ENCODE results near the gene PDE9A. TPM values are rescaled to one million over a fixed set of nuclear protein-coding genes. Genes with fewer than 3 reads are reported as not detected.

Gene PDE9A
- total and polyA plus RNA-seq, 2 experiments from 2014 or later = 26.5 to 31.1 TPM

DNA sequence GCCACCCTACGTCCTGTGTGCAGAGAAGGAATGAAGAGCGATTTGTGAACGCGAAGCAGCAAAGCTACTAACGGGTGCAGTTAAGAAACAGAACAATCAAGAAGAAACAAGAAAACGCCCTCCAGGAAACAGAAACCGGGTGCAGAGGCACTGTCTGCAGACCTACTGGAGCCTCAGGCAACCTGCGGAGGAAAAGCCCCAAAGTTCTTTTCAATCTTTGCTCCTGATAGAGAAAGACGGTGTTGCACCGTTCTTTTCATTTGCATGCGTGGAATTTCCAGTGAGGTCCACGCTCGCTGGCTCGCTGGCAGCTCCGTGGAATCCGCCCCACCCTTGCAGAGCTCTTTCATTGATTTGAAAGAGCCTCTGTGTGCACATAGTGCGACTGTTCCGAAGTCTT is 37.0 kb upstream of the PDE9A start:
- no peak overlapping the region for H3K4me3 Mint-ChIP-seq
- Histone ChIP-seq H3K4me2 (no peak overlapping the region), H3K4me1 (ENCODE audit: insufficient read depth) (no peaks in the 10 kb centered on the region), H3K4me3 (no peak overlapping the region), H3K27me3 (ENCODE audit: insufficient read depth) (no peaks in the 10 kb centered on the region), H3K36me3 (ENCODE audit: insufficient read depth) (no peaks in the 10 kb centered on the region), H3K9me2 (ENCODE audit: insufficient read depth) (no peaks in the 10 kb centered on the region), H3K79me2 (replicated peaks; ENCODE audit: insufficient read depth) (no peaks in the 10 kb centered on the region), H4K20me1 (replicated peaks; ENCODE audit: insufficient read depth) (no peaks in the 10 kb centered on the region), H3K27ac (ENCODE audit: low read depth) (peak overlapping the region; percentile 55; the same call in 1 of the 2 replicates), H2AFZ (0 out of 2 replicates have a peak overlapping the region, but pooled peaks have one; percentile 56), H3F3A (replicated peaks; ENCODE audit: low read depth) (0 out of 2 replicates have a peak, but pooled peaks cover 3% of the 10 kb centered on the region)
- H3K27me3 Mint-ChIP-seq (ENCODE audit: insufficient read depth, low read depth, poor library complexity) = peaks cover 10% of the 10 kb centered on the region
- H3K36me3 Mint-ChIP-seq (ENCODE audit: low read depth) = no peaks in the 10 kb centered on the region
- H3K27ac Mint-ChIP-seq = no peak overlapping the region
- DNase-seq (ENCODE audit: low spot score) (no peak), ATAC-seq (no peak)
- TF ChIP-seq EZH2 (IDR thresholded peaks at IDR 0.05; ENCODE audit: low read depth, unreplicated experiment) (no peak), JUNB (IDR thresholded peaks at IDR 0.05; ENCODE audit: unreplicated experiment) (no peak), STAT1 (IDR thresholded peaks at IDR 0.05; ENCODE audit: unreplicated experiment) (no peak), ZNF331 (CRISPR knock-in tag; IDR thresholded peaks at IDR 0.05; ENCODE audit: low read depth) (no peak), POLR2AphosphoS5 (IDR thresholded peaks at IDR 0.05; ENCODE audit: low read depth) (no peak), ZNF114 (CRISPR knock-in tag; IDR thresholded peaks at IDR 0.05) (no peak), ETS1 (IDR thresholded peaks at IDR 0.05) (no peak), NANOG (IDR thresholded peaks at IDR 0.05; ENCODE audit: borderline replicate concordance) (no peak), EZH2phosphoT487 (IDR thresholded peaks at IDR 0.05; ENCODE audit: unreplicated experiment) (no peak)
- TF ChIP-seq, protein P1, sequence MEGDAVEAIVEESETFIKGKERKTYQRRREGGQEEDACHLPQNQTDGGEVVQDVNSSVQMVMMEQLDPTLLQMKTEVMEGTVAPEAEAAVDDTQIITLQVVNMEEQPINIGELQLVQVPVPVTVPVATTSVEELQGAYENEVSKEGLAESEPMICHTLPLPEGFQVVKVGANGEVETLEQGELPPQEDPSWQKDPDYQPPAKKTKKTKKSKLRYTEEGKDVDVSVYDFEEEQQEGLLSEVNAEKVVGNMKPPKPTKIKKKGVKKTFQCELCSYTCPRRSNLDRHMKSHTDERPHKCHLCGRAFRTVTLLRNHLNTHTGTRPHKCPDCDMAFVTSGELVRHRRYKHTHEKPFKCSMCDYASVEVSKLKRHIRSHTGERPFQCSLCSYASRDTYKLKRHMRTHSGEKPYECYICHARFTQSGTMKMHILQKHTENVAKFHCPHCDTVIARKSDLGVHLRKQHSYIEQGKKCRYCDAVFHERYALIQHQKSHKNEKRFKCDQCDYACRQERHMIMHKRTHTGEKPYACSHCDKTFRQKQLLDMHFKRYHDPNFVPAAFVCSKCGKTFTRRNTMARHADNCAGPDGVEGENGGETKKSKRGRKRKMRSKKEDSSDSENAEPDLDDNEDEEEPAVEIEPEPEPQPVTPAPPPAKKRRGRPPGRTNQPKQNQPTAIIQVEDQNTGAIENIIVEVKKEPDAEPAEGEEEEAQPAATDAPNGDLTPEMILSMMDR (conservative IDR thresholded peaks at IDR 0.05; ENCODE audit: low read depth in 2 of 2) = no peak
- TF ChIP-seq, protein P2, sequence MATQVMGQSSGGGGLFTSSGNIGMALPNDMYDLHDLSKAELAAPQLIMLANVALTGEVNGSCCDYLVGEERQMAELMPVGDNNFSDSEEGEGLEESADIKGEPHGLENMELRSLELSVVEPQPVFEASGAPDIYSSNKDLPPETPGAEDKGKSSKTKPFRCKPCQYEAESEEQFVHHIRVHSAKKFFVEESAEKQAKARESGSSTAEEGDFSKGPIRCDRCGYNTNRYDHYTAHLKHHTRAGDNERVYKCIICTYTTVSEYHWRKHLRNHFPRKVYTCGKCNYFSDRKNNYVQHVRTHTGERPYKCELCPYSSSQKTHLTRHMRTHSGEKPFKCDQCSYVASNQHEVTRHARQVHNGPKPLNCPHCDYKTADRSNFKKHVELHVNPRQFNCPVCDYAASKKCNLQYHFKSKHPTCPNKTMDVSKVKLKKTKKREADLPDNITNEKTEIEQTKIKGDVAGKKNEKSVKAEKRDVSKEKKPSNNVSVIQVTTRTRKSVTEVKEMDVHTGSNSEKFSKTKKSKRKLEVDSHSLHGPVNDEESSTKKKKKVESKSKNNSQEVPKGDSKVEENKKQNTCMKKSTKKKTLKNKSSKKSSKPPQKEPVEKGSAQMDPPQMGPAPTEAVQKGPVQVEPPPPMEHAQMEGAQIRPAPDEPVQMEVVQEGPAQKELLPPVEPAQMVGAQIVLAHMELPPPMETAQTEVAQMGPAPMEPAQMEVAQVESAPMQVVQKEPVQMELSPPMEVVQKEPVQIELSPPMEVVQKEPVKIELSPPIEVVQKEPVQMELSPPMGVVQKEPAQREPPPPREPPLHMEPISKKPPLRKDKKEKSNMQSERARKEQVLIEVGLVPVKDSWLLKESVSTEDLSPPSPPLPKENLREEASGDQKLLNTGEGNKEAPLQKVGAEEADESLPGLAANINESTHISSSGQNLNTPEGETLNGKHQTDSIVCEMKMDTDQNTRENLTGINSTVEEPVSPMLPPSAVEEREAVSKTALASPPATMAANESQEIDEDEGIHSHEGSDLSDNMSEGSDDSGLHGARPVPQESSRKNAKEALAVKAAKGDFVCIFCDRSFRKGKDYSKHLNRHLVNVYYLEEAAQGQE (IDR thresholded peaks at IDR 0.05; ENCODE audit: unreplicated experiment) = no peak
- TF ChIP-seq, protein P3, sequence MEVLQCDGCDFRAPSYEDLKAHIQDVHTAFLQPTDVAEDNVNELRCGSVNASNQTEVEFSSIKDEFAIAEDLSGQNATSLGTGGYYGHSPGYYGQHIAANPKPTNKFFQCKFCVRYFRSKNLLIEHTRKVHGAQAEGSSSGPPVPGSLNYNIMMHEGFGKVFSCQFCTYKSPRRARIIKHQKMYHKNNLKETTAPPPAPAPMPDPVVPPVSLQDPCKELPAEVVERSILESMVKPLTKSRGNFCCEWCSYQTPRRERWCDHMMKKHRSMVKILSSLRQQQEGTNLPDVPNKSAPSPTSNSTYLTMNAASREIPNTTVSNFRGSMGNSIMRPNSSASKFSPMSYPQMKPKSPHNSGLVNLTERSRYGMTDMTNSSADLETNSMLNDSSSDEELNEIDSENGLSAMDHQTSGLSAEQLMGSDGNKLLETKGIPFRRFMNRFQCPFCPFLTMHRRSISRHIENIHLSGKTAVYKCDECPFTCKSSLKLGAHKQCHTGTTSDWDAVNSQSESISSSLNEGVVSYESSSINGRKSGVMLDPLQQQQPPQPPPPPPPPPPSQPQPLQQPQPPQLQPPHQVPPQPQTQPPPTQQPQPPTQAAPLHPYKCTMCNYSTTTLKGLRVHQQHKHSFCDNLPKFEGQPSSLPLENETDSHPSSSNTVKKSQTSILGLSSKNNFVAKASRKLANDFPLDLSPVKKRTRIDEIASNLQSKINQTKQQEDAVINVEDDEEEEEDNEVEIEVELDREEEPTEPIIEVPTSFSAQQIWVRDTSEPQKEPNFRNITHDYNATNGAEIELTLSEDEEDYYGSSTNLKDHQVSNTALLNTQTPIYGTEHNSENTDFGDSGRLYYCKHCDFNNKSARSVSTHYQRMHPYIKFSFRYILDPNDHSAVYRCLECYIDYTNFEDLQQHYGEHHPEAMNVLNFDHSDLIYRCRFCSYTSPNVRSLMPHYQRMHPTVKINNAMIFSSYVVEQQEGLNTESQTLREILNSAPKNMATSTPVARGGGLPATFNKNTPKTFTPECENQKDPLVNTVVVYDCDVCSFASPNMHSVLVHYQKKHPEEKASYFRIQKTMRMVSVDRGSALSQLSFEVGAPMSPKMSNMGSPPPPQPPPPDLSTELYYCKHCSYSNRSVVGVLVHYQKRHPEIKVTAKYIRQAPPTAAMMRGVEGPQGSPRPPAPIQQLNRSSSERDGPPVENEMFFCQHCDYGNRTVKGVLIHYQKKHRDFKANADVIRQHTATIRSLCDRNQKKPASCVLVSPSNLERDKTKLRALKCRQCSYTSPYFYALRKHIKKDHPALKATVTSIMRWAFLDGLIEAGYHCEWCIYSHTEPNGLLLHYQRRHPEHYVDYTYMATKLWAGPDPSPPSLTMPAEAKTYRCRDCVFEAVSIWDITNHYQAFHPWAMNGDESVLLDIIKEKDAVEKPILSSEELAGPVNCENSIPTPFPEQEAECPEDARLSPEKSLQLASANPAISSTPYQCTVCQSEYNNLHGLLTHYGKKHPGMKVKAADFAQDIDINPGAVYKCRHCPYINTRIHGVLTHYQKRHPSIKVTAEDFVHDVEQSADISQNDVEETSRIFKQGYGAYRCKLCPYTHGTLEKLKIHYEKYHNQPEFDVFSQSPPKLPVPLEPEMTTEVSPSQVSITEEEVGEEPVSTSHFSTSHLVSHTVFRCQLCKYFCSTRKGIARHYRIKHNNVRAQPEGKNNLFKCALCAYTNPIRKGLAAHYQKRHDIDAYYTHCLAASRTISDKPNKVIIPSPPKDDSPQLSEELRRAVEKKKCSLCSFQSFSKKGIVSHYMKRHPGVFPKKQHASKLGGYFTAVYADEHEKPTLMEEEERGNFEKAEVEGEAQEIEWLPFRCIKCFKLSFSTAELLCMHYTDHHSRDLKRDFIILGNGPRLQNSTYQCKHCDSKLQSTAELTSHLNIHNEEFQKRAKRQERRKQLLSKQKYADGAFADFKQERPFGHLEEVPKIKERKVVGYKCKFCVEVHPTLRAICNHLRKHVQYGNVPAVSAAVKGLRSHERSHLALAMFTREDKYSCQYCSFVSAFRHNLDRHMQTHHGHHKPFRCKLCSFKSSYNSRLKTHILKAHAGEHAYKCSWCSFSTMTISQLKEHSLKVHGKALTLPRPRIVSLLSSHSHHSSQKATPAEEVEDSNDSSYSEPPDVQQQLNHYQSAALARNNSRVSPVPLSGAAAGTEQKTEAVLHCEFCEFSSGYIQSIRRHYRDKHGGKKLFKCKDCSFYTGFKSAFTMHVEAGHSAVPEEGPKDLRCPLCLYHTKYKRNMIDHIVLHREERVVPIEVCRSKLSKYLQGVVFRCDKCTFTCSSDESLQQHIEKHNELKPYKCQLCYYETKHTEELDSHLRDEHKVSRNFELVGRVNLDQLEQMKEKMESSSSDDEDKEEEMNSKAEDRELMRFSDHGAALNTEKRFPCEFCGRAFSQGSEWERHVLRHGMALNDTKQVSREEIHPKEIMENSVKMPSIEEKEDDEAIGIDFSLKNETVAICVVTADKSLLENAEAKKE (CRISPR knock-in tag; IDR thresholded peaks at IDR 0.05) = no peak
- no peaks in the 10 kb centered on the region for H3K4me1 Mint-ChIP-seq
- peaks cover 9% of the 10 kb centered on the region; the same call in 2 of the 3 replicates for H3K9me3 Mint-ChIP-seq
